WI38 (cell line): ENCODE results near the gene GLRX5.
"Not testable (repeated sequence)": the region's sequence is repeated elsewhere in the genome, so short reads cannot be mapped to it uniquely, and the experiment has no call there.

Experiments used
- H3K4me3 ChIP-seq: 2 replicates; pipeline ENCODE4 v1.5.1; 2011; ENCODE audit warnings: low read depth, mild to moderate bottlenecking, control low read depth, low read length
- TF ChIP-seq, protein P1 (sequence below): IDR thresholded peaks from 2 replicates; pipeline ENCODE4 v1.5.1; 2012; ENCODE audit warnings: low read depth, mild to moderate bottlenecking, control low read depth, low read length

The GLRX5 gene

DNA sequence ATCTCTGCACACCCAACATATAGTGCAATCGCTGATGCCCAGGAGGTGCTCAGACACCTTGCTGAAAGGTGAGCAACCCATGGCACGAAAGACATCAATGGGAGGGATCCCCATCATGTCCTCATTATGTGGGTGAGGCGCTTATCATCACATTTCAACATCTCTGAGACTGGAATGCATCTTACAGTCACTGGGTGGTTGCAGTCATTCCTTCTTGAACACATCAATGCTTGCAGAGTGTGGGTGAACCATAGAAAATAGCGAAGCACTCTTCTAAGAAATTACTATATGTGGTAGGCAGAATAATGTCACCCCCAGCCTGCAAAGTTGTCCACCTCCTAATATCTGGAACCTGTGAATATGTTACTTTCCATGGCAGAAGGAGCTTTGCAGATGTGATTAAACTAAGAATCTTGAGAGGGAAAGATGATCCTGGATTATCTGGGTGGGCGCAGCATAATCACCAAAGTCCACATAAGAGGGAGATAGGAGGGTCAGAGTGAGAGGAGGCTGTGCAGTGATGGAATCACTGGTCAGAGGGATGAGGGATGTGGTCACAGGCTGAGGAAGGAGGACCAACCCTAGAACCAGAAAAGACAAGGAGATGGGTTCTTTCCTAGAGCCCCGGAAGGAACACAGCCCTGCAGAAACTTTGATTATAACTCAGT is 51.2 kb downstream of the GLRX5 start:
- TF ChIP-seq, protein P1, sequence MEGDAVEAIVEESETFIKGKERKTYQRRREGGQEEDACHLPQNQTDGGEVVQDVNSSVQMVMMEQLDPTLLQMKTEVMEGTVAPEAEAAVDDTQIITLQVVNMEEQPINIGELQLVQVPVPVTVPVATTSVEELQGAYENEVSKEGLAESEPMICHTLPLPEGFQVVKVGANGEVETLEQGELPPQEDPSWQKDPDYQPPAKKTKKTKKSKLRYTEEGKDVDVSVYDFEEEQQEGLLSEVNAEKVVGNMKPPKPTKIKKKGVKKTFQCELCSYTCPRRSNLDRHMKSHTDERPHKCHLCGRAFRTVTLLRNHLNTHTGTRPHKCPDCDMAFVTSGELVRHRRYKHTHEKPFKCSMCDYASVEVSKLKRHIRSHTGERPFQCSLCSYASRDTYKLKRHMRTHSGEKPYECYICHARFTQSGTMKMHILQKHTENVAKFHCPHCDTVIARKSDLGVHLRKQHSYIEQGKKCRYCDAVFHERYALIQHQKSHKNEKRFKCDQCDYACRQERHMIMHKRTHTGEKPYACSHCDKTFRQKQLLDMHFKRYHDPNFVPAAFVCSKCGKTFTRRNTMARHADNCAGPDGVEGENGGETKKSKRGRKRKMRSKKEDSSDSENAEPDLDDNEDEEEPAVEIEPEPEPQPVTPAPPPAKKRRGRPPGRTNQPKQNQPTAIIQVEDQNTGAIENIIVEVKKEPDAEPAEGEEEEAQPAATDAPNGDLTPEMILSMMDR: no peak
- H3K4me3 ChIP-seq: no peak overlapping the region

DNA sequence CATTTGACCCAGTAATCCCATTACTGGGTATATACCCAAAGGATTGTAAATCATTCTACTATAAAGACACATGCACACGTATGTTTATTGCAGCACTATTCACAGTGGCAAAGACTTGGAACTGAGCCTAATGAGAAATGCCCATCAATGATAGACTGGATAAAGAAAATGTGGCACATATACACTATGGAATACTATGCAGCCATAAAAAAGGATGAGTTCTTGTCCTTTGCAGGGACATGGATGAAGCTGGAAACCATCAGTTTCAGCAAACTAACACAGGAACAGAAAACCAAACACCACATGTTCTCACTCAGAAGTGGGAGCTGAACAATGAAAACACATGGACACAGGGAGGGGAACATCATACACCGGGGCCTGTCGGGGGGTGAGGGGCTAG is 56.3 kb downstream of the GLRX5 start:
- H3K4me3 ChIP-seq: not testable (repeated sequence)
